UCSD-AML1 (cell line): ENCODE data around the gene CAPN1.
"Not testable (repeated sequence)": the region's sequence is repeated elsewhere in the genome, so short reads cannot be mapped to it uniquely, and the experiment has no call there.

ENCODE experiments used
- DNase-seq: peaks from one replicate; lab custom pipeline; 2025; ENCODE audit not compliant: unreplicated experiment; lab: John Stamatoyannopoulos, UW

Gene CAPN1

GRCh38 chr11:65159012-65159411 lies 22.7 kb upstream of the CAPN1 start:
- DNase-seq = no peak

GRCh38 chr11:65160643-65161042 lies 21.1 kb upstream of the CAPN1 start:
- DNase-seq = no peak

- no peak for DNase-seq
Observed at GRCh38 chr11:65163684-65164083, 18.0 kb upstream of the CAPN1 start.

- no peak for DNase-seq
Observed at GRCh38 chr11:65165410-65166317, 16.1 kb upstream of the CAPN1 start.

GRCh38 chr11:65166893-65167292 lies 14.8 kb upstream of the CAPN1 start:
- DNase-seq = no peak

- DNase-seq = no peak
Observed at GRCh38 chr11:65167656-65168055, 14.1 kb upstream of the CAPN1 start.

GRCh38 chr11:65169164-65169641 lies 12.5 kb upstream of the CAPN1 start:
- DNase-seq = peak; percentile 76

GRCh38 chr11:65170058-65170534 lies 11.6 kb upstream of the CAPN1 start, which contains the start of gene SPDYC:
Gene SPDYC (plus strand): TSS chr11:65170233. CDS start chr11:65171358, 1,125 bp downstream.
- no peak for DNase-seq

GRCh38 chr11:65172600-65172999 lies 9.1 kb upstream of the CAPN1 start:
- no peak for DNase-seq

- not testable (repeated sequence) for DNase-seq
Observed at GRCh38 chr11:65174571-65175010, 7.1 kb upstream of the CAPN1 start.

- peak; percentile 78 for DNase-seq
Observed at GRCh38 chr11:65180877-65181568, 705 bp upstream of the CAPN1 start.

- no peak for DNase-seq
Observed at GRCh38 chr11:65182258-65183170, 786 bp downstream of the CAPN1 start.

- DNase-seq = no peak
Observed at GRCh38 chr11:65183201-65183891, 1.6 kb downstream of the CAPN1 start.

- no peak for DNase-seq
Observed at GRCh38 chr11:65184146-65184545, 2.4 kb downstream of the CAPN1 start.

GRCh38 chr11:65185171-65185570 lies 3.4 kb downstream of the CAPN1 start:
- no peak for DNase-seq

GRCh38 chr11:65185869-65186341 lies 4.2 kb downstream of the CAPN1 start:
- no peak for DNase-seq

GRCh38 chr11:65186701-65187100 lies 5.0 kb downstream of the CAPN1 start:
- DNase-seq = no peak

- DNase-seq = no peak
Observed at GRCh38 chr11:65187146-65187675, 5.5 kb downstream of the CAPN1 start.

GRCh38 chr11:65187971-65188461 lies 6.3 kb downstream of the CAPN1 start:
- DNase-seq = no peak

- no peak for DNase-seq
Observed at GRCh38 chr11:65188486-65188885, 6.8 kb downstream of the CAPN1 start.
